Measurements from ENCODE around the gene DUOX1.

DNA sequence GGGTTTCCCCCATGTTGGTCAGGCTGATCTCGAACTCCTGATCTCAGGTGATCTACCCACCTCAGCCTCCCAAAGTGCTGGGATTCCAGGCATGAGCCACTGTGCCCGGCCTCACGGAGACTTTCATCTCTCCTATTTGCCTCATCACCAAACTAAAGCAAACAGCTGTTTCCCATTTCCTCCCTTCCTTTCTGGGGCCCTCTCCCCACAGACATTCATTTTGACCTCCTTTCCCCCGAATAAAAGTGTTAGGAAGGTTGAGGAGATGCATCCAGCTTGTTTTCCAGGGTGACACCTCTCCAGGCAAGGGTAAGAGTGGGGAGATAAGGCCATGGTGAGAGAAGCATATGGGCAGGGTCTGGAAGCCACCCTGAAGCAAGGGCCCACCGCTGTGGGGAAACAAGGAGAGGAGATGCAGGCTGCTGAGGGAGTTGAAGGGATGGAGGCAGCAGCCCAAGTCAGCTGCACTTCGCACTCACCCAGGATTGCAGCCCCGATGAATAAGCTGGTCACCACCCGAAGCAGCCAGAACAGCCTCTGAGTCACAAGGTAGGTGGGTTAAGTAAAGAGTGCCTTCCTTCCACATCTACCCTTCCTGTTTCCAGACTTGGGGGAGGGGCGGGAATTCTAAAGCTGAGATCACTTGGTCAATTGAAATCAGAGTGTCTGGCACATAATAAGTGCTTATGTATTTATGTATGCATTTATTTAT lies 7.9 kb upstream of the DUOX1 start:
- no peak for TF ChIP-seq YY1 (IDR thresholded peaks at IDR 0.05; ENCODE audit: low read depth)
- TF ChIP-seq EP300 (IDR thresholded peaks at IDR 0.05; ENCODE audit: borderline replicate concordance), result no peak
- TF ChIP-seq CREB1 (IDR thresholded peaks at IDR 0.05; ENCODE audit: low read depth), result no peak
- TF ChIP-seq, protein P1, sequence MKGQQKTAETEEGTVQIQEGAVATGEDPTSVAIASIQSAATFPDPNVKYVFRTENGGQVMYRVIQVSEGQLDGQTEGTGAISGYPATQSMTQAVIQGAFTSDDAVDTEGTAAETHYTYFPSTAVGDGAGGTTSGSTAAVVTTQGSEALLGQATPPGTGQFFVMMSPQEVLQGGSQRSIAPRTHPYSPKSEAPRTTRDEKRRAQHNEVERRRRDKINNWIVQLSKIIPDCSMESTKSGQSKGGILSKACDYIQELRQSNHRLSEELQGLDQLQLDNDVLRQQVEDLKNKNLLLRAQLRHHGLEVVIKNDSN (IDR thresholded peaks at IDR 0.05), result no peak
- no peak for TF ChIP-seq CEBPB (IDR thresholded peaks at IDR 0.05)
- no peak for TF ChIP-seq TAF1 (IDR thresholded peaks at IDR 0.05; ENCODE audit: low read depth)
- no peak for TF ChIP-seq RAD21 (IDR thresholded peaks at IDR 0.05; ENCODE audit: low read depth)
- TF ChIP-seq, protein P2, sequence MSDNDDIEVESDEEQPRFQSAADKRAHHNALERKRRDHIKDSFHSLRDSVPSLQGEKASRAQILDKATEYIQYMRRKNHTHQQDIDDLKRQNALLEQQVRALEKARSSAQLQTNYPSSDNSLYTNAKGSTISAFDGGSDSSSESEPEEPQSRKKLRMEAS (IDR thresholded peaks at IDR 0.05), result no peak
- TF ChIP-seq FOXM1 (IDR thresholded peaks at IDR 0.05; ENCODE audit: borderline replicate concordance, low read depth), result no peak
- no peak for TF ChIP-seq TCF12 (IDR thresholded peaks at IDR 0.05; ENCODE audit: low read depth)
